Parietal lobe (tissue), 1 donor: Measurements from ENCODE around the gene NCAM2. TPM values are rescaled to one million over a fixed set of nuclear protein-coding genes. Genes with fewer than 3 reads are reported as not detected.

ENCODE experiments used
- total RNA-seq: library from RNA; depleted of rRNA; stranded (reverse); fragments of >200 nt; gene quantifications from one replicate; pipeline ENCODE4 v1.2.3, GENCODE V29; 2014

The NCAM2 gene
- 60.1 TPM for total RNA-seq

DNA sequence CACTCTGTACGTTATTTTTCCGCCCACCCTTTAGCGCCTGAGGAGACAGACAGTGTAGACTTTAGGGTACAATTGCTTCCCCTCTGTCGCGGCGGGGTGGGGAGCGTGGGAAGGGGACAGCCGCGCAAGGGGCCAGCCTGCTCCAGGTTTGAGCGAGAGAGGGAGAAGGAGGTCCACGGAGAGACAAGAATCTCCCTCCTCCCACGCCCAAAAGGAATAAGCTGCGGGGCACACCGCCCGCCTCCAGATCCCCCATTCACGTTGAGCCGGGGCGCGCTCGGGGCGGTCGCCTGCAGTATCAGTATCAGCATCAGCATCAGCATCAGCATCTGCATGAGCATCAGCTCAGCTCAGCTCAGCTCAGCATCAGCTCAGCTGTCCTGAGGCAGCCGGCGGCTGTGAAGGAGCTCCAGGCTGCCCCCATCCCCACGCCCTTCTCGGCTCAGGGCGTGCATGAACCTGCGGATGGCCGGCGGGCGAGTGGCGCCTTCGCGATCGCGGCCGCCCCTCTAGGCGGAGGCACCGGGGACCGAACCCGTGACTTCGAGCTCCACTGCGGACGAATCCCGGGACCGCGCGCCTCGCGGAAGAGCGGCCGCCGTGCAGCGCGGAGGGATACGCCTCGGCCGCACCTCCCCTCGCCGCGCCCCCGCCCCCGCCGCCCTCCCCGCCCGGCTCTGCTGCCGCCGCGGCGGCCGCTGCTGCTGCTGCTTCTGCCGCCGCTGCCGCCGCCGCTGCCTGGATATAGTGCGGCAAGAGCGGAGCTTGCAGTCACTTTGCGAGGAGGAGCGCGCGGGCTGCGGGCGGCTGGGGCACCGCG is at the start of gene NCAM2:
Gene NCAM2 (plus strand): TSS at position 774 of the 820 bp plus-strand sequence.

